Endothelial cell of umbilical vein (primary cell): ENCODE results near the gene ME3. TPM values are rescaled to one million over a fixed set of nuclear protein-coding genes. Genes with fewer than 3 reads are reported as not detected.

Experiments
- BruUV-seq: library from RNA; stranded (reverse); fragments of 400-500 nt; replicated peaks from 2 replicates; lab custom pipeline; 2021; lab: Mats Ljungman, UMichigan
- CTCF ChIA-PET: fragments of 300-600, 350-600 bp; sonication (Branson Sonifier 250); formaldehyde crosslinking; loops from one replicate; lab custom pipeline; 2021; ENCODE audit warnings: antibody characterized with exemption, inconsistent platforms; lab: Charles Lee
- POLR2A ChIA-PET: fragments of 300-600, 350-600 bp; sonication (Branson Sonifier 250); formaldehyde crosslinking; loops from one replicate; lab custom pipeline; 2021; ENCODE audit warnings: antibody characterized with exemption, inconsistent platforms; lab: Charles Lee
- DNase-seq: peaks from one replicate; pipeline ENCODE4 v3.0.0-alpha.2; 2011; ENCODE audit warnings: low read depth, low spot score
- FAIRE-seq: peaks from 2 replicates; lab custom pipeline; 2011; peaks lifted over from hg19 to GRCh38; lab: Jason Lieb, UNC
- H2AFZ ChIP-seq: 2 replicates; pipeline ENCODE4 v1.6.0; 2012; ENCODE audit warnings: low read depth, low read length, control low read depth, inconsistent platforms
- H3K27ac ChIP-seq: 2 replicates; pipeline ENCODE4 v1.5.1; 2011; ENCODE audit warnings: low read depth, mild to moderate bottlenecking, control low read depth, low read length, moderate library complexity; ENCODE audit not compliant: insufficient read depth
- H3K27me3 ChIP-seq, 2 experiments: 2 replicates each; pipeline versions ENCODE4 v1.6.0 to v1.6.1; 2011; ENCODE audit warnings: low read length in 2 of 2, mixed read lengths in 1 of 2; ENCODE audit not compliant: control insufficient read depth in 2 of 2, insufficient read depth in 2 of 2
- H3K36me3 ChIP-seq, 2 experiments: 2 replicates in 1 of 2; 3 replicates in 1 of 2; pipeline ENCODE4 v1.5.1; 2011; ENCODE audit warnings: low read length in 2 of 2, mild to moderate bottlenecking in 1 of 2, moderate library complexity in 1 of 2; ENCODE audit not compliant: control insufficient read depth in 2 of 2, insufficient read depth in 2 of 2; ENCODE audit errors: extremely low read depth in 1 of 2
- H3K4me1 ChIP-seq: 3 replicates; pipeline ENCODE4 v1.5.1; 2011; ENCODE audit warnings: mild to moderate bottlenecking, low read length; ENCODE audit not compliant: control insufficient read depth, insufficient read depth; ENCODE audit errors: extremely low read depth
- H3K4me2 ChIP-seq: 2 replicates; pipeline ENCODE4 v1.6.1; 2011; ENCODE audit warnings: low read length, control low read depth, mixed read lengths; ENCODE audit not compliant: insufficient read depth
- H3K4me3 ChIP-seq, 3 experiments: fragments of 200-600 bp in 1 of 3; sonication (generic), shearing (Covaris generic) in 1 of 3; replicated peaks in 1 of 3; 2 replicates each; pipeline ENCODE4 v1.5.1; 2011 to 2016; ENCODE audit warnings: control low read depth in 3 of 3, low read length in 3 of 3, mild to moderate bottlenecking in 2 of 3, inconsistent platforms in 1 of 3, low read depth in 1 of 3, moderate library complexity in 1 of 3; ENCODE audit not compliant: insufficient read depth in 1 of 3
- H3K79me2 ChIP-seq: 2 replicates; pipeline ENCODE4 v1.6.0; 2012; ENCODE audit warnings: low read length, inconsistent platforms; ENCODE audit not compliant: control insufficient read depth, insufficient read depth
- H3K9ac ChIP-seq: replicated peaks from 2 replicates; pipeline ENCODE3; 2011; ENCODE audit warnings: low read length, control low read depth; ENCODE audit not compliant: insufficient read depth; ENCODE audit errors: extremely low read depth
- H3K9me1 ChIP-seq: replicated peaks from 3 replicates; pipeline ENCODE4 v1.6.0; 2011; ENCODE audit warnings: mild to moderate bottlenecking, low read length; ENCODE audit not compliant: control insufficient read depth, insufficient read depth; ENCODE audit errors: extremely low read depth
- H3K9me3 ChIP-seq: replicated peaks from 2 replicates; pipeline ENCODE4 v1.5.1; 2012; ENCODE audit warnings: low read length, inconsistent platforms; ENCODE audit not compliant: control insufficient read depth, insufficient read depth
- H4K20me1 ChIP-seq: replicated peaks from 2 replicates; pipeline ENCODE3; 2011; ENCODE audit warnings: mild to moderate bottlenecking, low read length; ENCODE audit not compliant: control insufficient read depth, insufficient read depth; ENCODE audit errors: extremely low read depth
- CTCF ChIP-seq, 2 donors: IDR thresholded peaks; 1 replicate in 1 of 2; 2 replicates in 1 of 2; pipeline ENCODE4 v1.5.1; 2011; ENCODE audit warnings: low read length in 2 of 2, mild to moderate bottlenecking in 2 of 2, moderate library complexity in 2 of 2, control low read depth in 1 of 2, inconsistent platforms in 1 of 2, low read depth in 1 of 2; ENCODE audit not compliant: insufficient read depth in 1 of 2; ENCODE audit errors: extremely low read depth in 1 of 2
- EZH2 ChIP-seq: IDR thresholded peaks from 2 replicates; pipeline ENCODE4 v1.6.1; 2012; ENCODE audit warnings: borderline replicate concordance, low read depth, mild to moderate bottlenecking, moderate library complexity, low read length, inconsistent platforms; ENCODE audit not compliant: severe bottlenecking
- FOS ChIP-seq: IDR thresholded peaks from 2 replicates; pipeline ENCODE4 v1.6.1; 2011; ENCODE audit warnings: mild to moderate bottlenecking, low read length, moderate library complexity, borderline replicate concordance; ENCODE audit not compliant: insufficient read depth
- GATA2 ChIP-seq: IDR thresholded peaks from 2 replicates; pipeline ENCODE4 v1.7.0; 2011; ENCODE audit warnings: low read depth, mild to moderate bottlenecking, moderate library complexity, mixed read lengths, low read length; ENCODE audit not compliant: insufficient read length, insufficient read depth
- JUN ChIP-seq: IDR thresholded peaks from 2 replicates; pipeline ENCODE4 v1.6.1; 2011; ENCODE audit warnings: borderline replicate concordance, low read depth; ENCODE audit not compliant: insufficient read length, insufficient read depth
- MAX ChIP-seq: IDR thresholded peaks from 2 replicates; pipeline ENCODE4 v1.6.1; 2011; ENCODE audit not compliant: insufficient read depth, insufficient read length
- MYC ChIP-seq: IDR thresholded peaks from one replicate; pipeline ENCODE4 v1.6.1; 2011; ENCODE audit warnings: mild to moderate bottlenecking, low read depth, low read length
- POLR2A ChIP-seq: IDR thresholded peaks from 2 replicates; pipeline ENCODE4 v1.6.1; 2012; ENCODE audit warnings: low read depth, mild to moderate bottlenecking, control low read depth, low read length
- POLR2AphosphoS5 ChIP-seq: IDR thresholded peaks from 2 replicates; pipeline ENCODE4 v1.6.1; 2012; ENCODE audit warnings: low read depth, mild to moderate bottlenecking, control low read depth, low read length, moderate library complexity; ENCODE audit not compliant: insufficient read depth
- dilution Hi-C: fragments of 300-500 bp; cut with MboI; formaldehyde crosslinking; loops from one replicate; pipeline ENCODE4 v1.15.0; 2019; ENCODE audit warnings: low sequenced_read_pairs; ENCODE audit not compliant: extremely low pct_ligation_motif_present
- intact Hi-C: fragments of 100-400 bp; cut with micrococcal nuclease; formaldehyde crosslinking; loops from one replicate; pipeline ENCODE4 v1.10.0; 2022
- polyA plus RNA-seq, 4 experiments: library from polyadenylated mRNA; depleted of rRNA in 3 of 4; stranded (reverse) in 3 of 4; unstranded in 1 of 4; fragments of >200 nt; gene quantifications; 2 replicates each; pipeline versions ENCODE4 v1.2.1 to v1.2.3, GENCODE V29; 2011 to 2012; ENCODE audit warnings: missing spikeins in 1 of 4
- total RNA-seq: library from RNA; stranded (reverse); gene quantifications from 2 replicates; pipeline ENCODE4 v1.2.3, GENCODE V29; 2021

Gene ME3
- total and polyA plus RNA-seq, 2 donors (not counting 3 experiments of a cell fraction or from before 2014, with no cell fraction given) = 26.9 to 30.4 TPM

GRCh38 chr11:86623736-86624135 lies 48.7 kb downstream of the ME3 start:
- Histone ChIP-seq H3K4me3 (no peak overlapping the region), H4K20me1 (no peaks in the 10 kb centered on the region), H3K79me2 (no peaks in the 10 kb centered on the region), H3K27me3 (no peaks in the 10 kb centered on the region), H3K4me1 (peaks cover 9% of the 10 kb centered on the region), H3K36me3 (no peaks in the 10 kb centered on the region), H3K9me1 (no peaks in the 10 kb centered on the region), H3K9ac (no peak overlapping the region), H3K9me3 (no peaks in the 10 kb centered on the region), H2AFZ (no peak overlapping the region), H3K4me2 (no peak overlapping the region), H3K27ac (no peak overlapping the region)
- FAIRE-seq (no peak), DNase-seq (no peak)
- intact Hi-C loops = no loop called here
- no peak for TF ChIP-seq POLR2AphosphoS5
- TF ChIP-seq JUN = no peak
- TF ChIP-seq CTCF (IDR thresholded peaks at IDR 0.05; ENCODE audit: extremely low read depth in 1 of 2, insufficient read depth in 1 of 2, low read depth in 1 of 2, low read length in 2 of 2) = no peak
- no peak for TF ChIP-seq POLR2A
- TF ChIP-seq FOS = no peak
- TF ChIP-seq EZH2 = no peak
- no peak for TF ChIP-seq GATA2
- TF ChIP-seq MYC = no peak
- TF ChIP-seq MAX = no peak
- POLR2A ChIA-PET = no interaction called here
- dilution Hi-C loops = no loop called here
- CTCF ChIA-PET = no interaction called here
- BruUV-seq = no TSS peak
